GM06990 (cell line): ENCODE data around the gene MITF.

ENCODE experiments used
- DNase-seq: peaks from one replicate; pipeline ENCODE4 v3.0.0-alpha.2; 2011; ENCODE audit not compliant: insufficient read length; ENCODE audit errors: extremely low read depth
- H3K27me3 ChIP-seq: replicated peaks from 2 replicates; pipeline ENCODE4 v1.6.0; 2011; ENCODE audit warnings: low read length; ENCODE audit not compliant: control insufficient read depth, insufficient read depth
- H3K36me3 ChIP-seq: 2 replicates; pipeline ENCODE4 v1.5.1; 2011; ENCODE audit warnings: low read length; ENCODE audit not compliant: control insufficient read depth, insufficient read depth
- H3K4me3 ChIP-seq: replicated peaks from 2 replicates; pipeline ENCODE4 v1.5.1; 2011; ENCODE audit warnings: low read depth, mild to moderate bottlenecking, control low read depth, low read length
- CTCF ChIP-seq: IDR thresholded peaks from 2 replicates; pipeline ENCODE4 v1.5.1; 2011; ENCODE audit warnings: low read length, control low read depth, mild to moderate bottlenecking, inconsistent platforms; ENCODE audit not compliant: insufficient read depth, poor library complexity, severe bottlenecking

The MITF gene

DNA sequence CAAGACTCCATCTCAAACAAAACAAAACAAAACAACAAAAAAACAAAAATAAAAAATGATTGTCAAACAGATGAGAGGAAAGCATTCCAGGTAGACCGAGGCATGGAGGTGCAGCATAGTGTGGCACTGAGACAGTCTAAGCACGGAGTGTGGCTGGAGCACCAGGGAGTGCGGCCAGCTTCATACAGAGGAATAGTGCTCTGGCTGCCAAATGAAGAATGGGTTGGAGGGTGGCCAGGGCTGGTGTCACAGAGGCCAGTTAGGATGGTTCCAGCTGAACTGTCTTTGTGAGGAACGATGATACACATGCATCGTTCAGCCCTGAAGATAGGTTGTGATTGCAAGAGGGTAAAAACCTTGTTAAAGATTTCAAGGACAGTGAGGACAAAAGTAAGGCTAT is 28.3 kb downstream of the MITF start:
- no peak for TF ChIP-seq CTCF

DNA sequence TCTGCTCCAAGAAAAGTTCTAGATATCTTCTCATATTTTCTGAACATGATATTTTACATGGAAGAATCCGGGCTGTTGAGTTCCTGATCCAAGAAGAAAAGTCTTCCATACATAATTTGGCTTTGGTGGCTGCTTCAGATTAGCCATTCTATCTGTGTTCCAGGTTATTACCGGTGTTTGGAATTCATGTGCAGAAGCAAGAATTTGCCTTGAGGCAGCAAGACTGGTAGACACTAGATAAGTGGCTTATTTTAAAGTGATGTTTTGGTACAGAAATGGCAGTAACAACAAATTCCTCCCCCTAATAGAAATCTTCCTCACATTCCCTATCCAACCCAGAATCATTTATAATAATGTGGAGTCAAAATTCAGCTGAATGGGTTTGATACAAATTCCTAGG is 29.2 kb downstream of the MITF start:
- no peak for DNase-seq
- H3K27me3 ChIP-seq, result 0 out of 2 replicates have a peak, but pooled peaks cover 1% of the 10 kb centered on the region
- H3K4me3 ChIP-seq, result no peak overlapping the region
- no peak for TF ChIP-seq CTCF
- H3K36me3 ChIP-seq, result no peaks in the 10 kb centered on the region

More for the DNA sequence above, 28.3 kb downstream of the MITF start:
- Histone ChIP-seq H3K36me3 (no peaks in the 10 kb centered on the region), H3K27me3 (0 out of 2 replicates have a peak, but pooled peaks cover 1% of the 10 kb centered on the region), H3K4me3 (no peak overlapping the region)
- DNase-seq, result no peak

DNA sequence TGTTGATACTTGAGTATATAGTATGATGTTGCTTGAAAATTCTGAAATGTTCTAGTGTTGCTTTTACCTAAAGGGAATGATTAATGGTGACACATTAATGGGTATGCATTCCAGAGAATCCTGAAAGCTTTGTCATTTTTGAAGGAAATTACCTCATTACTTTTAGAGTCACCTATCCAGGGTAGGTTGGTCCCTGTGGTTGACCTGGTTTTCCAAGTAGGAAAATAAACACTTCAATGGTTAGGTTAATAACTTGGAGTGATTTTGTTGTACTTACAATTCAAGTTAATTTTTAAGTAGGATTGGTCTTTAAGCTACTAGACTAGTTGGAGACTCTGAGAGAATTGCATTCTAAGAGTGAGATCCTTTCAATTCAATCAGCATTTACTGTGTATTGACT is 31.0 kb downstream of the MITF start:
- no peaks in the 10 kb centered on the region for H3K36me3 ChIP-seq
- no peak overlapping the region for H3K4me3 ChIP-seq
- TF ChIP-seq CTCF, result no peak
- no peaks in the 10 kb centered on the region for H3K27me3 ChIP-seq
- DNase-seq, result no peak

GRCh38 chr3:69770976-69771634 is 31.8 kb downstream of the MITF start:
- Histone ChIP-seq H3K4me3 (no peak overlapping the region), H3K27me3 (no peaks in the 10 kb centered on the region), H3K36me3 (no peaks in the 10 kb centered on the region)
- no peak for TF ChIP-seq CTCF
- DNase-seq, result no peak

DNA sequence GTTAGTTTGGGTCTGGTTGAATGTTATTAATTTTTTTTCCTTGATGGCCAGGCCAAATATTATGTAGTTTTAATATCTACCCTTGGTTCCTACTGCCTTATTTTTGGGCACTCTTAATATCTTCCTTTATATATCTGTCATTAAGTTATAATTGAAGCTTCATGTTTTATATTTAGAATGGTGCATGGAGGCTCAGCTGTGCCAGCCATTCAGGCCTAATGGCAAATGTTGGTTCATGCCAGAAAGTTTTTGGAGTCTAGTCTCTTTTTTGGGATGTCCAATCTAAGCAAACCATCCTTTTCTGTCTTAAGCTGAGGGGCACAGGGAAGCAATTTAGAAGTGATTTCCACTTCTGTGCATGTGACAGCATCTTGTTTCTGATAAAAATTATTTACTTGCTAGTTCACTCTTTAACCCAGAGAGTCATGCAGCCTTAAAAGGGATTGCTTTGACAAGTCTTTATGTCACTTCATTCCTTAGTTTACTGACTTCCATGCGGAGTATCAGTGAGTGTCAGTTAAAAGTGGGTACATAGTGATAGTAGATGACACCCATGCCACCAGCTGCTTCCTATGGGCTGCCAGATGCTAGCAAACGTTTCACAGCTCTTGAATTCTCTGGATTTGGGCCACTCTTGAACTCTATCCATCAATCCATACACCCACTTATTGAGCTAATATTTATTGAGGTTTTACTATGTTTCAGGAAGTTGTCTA is 33.0 kb downstream of the MITF start:
- no peak for DNase-seq
- Histone ChIP-seq H3K27me3 (no peaks in the 10 kb centered on the region), H3K36me3 (no peaks in the 10 kb centered on the region), H3K4me3 (no peak overlapping the region)
- no peak for TF ChIP-seq CTCF
